ENCODE measurements around the gene EN1. TPM values are rescaled to one million over a fixed set of nuclear protein-coding genes. Genes with fewer than 3 reads are reported as not detected.

Gene EN1
- total and polyA plus RNA-seq, 2 of the 13 experiments (the other 11 are each of a cell fraction or from before 2014, with no cell fraction given): not detected

DNA sequence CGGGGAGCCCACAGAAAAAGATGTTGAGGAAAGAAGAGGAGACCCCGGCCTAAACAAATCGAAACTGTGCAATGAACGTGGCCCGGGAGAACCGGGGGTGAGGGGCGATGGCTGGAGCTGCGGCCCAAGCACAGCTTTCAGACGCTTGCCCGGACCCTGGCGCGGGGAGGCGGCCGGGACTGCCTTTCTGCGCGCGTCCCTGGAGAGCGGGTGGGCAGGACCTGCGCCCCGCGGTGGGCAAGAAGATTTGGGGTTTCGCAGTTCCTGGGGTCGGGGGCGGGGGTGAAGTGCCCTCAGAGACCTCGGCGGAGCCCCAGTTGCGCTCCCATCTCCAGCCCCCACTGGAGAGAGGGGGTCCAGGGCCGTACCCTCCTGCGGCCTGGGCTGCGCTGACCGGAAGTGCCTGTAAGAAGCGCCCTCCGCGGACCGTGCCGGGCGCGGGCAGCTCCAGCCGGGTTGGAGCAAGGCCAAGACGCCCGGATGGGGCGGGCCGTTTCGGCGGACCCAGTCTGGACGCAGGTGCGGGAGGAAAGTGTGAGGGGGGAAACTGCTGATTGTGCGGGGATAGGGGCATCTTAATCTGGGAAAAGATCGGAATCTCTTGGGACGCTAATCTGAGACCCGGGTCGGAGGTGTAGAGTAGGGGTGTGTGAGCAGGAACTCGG, 11.6 kb downstream of the EN1 start (continued):
- TF ChIP-seq ZNF850 (CRISPR knock-in tag; conservative IDR thresholded peaks at IDR 0.05): no peak
- no peak for TF ChIP-seq SMAD9 (CRISPR knock-in tag; IDR thresholded peaks at IDR 0.05)
- no peak for TF ChIP-seq FOXO1 (CRISPR knock-in tag; IDR thresholded peaks at IDR 0.05)
- TF ChIP-seq BORCS8-MEF2B (CRISPR knock-in tag; IDR thresholded peaks at IDR 0.05): no peak
- no peak for TF ChIP-seq U2AF1 (optimal IDR thresholded peaks at IDR 0.05; ENCODE audit: low read depth, low read length)
- no peak for TF ChIP-seq KAT7 (CRISPR knock-in tag; IDR thresholded peaks at IDR 0.05; ENCODE audit: borderline replicate concordance)
- TF ChIP-seq, protein P1, sequence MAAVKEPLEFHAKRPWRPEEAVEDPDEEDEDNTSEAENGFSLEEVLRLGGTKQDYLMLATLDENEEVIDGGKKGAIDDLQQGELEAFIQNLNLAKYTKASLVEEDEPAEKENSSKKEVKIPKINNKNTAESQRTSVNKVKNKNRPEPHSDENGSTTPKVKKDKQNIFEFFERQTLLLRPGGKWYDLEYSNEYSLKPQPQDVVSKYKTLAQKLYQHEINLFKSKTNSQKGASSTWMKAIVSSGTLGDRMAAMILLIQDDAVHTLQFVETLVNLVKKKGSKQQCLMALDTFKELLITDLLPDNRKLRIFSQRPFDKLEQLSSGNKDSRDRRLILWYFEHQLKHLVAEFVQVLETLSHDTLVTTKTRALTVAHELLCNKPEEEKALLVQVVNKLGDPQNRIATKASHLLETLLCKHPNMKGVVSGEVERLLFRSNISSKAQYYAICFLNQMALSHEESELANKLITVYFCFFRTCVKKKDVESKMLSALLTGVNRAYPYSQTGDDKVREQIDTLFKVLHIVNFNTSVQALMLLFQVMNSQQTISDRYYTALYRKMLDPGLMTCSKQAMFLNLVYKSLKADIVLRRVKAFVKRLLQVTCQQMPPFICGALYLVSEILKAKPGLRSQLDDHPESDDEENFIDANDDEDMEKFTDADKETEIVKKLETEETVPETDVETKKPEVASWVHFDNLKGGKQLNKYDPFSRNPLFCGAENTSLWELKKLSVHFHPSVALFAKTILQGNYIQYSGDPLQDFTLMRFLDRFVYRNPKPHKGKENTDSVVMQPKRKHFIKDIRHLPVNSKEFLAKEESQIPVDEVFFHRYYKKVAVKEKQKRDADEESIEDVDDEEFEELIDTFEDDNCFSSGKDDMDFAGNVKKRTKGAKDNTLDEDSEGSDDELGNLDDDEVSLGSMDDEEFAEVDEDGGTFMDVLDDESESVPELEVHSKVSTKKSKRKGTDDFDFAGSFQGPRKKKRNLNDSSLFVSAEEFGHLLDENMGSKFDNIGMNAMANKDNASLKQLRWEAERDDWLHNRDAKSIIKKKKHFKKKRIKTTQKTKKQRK (IDR thresholded peaks at IDR 0.05; ENCODE audit: low read length): no peak
- TF ChIP-seq SALL2 (CRISPR knock-in tag; IDR thresholded peaks at IDR 0.05): no peak
- no peak for TF ChIP-seq MBD4 (IDR thresholded peaks at IDR 0.05; ENCODE audit: borderline replicate concordance, low read length)
- TF ChIP-seq SOX13 (IDR thresholded peaks at IDR 0.05): no peak
- no peak for TF ChIP-seq SOX13 (CRISPR knock-in tag; conservative IDR thresholded peaks at IDR 0.05 in 1 of 2, IDR thresholded peaks at IDR 0.05 in 1 of 2)
- TF ChIP-seq, protein P2, sequence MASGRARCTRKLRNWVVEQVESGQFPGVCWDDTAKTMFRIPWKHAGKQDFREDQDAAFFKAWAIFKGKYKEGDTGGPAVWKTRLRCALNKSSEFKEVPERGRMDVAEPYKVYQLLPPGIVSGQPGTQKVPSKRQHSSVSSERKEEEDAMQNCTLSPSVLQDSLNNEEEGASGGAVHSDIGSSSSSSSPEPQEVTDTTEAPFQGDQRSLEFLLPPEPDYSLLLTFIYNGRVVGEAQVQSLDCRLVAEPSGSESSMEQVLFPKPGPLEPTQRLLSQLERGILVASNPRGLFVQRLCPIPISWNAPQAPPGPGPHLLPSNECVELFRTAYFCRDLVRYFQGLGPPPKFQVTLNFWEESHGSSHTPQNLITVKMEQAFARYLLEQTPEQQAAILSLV (CRISPR knock-in tag; IDR thresholded peaks at IDR 0.05; ENCODE audit: borderline replicate concordance): no peak
